NCI-H1105 (cell line): ENCODE data around the gene RHBDD1.

Experiments used
- DNase-seq: peaks from one replicate; lab custom pipeline; 2025; lab: John Stamatoyannopoulos, UW

RHBDD1 gene

DNA sequence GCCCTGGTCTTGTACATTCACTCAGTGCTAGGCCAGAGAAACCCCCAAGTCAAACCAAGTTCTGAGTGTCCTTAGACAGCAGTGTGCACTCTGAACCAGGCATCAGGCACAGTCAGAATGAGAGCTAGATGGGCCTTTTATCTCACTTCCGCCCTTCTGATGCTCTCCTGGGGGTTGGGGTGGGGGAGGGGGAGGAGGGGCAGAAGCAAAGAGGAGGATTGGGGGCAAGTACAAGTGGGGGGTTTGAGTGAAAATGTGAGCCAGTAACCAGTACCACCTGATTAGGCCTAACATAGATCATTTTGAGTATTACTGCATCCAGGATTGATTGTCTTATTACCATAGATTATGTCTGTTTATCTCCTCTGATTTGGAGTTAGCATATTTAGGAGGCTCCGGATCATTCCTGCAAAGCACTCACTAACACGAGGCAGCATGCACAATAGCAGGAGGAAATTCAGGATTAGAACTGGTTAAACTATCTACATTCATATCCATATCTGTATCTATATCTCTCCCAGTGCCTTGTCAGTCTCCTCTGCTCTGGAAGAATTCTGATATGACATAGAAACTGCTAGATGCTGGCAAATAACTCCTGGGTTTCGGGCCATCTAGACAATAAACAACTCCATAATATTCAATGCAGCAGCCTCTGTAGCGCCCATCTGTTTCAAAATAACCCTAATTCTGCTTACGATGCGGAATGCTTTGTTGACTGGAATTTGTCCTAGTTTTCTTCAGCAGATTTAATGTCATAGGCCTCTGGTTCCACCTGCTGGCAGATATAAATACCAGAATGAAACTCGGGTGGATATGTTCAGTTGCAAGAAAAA is 149.1 kb downstream of the RHBDD1 start:
- peak; percentile 40 for DNase-seq

DNA sequence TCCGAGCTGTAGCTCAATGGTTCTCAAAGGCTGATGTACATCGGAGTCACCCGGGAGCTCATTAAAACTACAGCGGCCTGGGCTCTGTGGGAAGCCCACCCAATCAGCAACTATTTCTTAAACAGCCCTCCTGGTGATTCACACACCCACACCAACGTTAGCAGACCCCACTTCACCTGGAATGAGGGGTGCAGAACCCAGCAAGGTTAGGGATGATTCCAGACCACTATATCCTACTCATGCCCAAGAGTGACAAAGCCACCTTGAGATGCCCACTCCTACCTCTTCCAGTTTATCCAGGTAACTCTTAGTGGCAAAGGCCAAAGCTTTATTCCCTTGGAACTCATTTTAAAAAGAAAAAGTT is 149.7 kb downstream of the RHBDD1 start:
- no peak for DNase-seq

DNA sequence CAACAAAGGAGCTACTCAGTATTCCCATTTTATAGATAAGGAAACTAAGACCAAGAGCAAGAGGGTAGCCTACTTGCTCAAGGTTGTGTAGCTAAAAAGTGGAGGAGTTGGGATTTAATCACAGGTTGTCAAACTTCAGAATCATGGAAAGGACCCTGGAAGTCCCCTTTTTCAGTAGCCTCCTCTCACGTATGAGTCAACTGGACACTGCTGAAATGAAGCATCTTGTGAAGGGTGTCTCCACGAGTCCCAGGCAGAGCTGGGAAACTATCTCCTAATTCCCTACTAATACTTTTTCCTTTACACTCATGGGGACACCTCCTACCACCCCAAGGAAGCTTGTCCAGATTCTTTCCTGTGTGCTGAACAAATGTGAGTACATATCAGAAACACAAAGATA is 155.8 kb downstream of the RHBDD1 start:
- no peak for DNase-seq

DNA sequence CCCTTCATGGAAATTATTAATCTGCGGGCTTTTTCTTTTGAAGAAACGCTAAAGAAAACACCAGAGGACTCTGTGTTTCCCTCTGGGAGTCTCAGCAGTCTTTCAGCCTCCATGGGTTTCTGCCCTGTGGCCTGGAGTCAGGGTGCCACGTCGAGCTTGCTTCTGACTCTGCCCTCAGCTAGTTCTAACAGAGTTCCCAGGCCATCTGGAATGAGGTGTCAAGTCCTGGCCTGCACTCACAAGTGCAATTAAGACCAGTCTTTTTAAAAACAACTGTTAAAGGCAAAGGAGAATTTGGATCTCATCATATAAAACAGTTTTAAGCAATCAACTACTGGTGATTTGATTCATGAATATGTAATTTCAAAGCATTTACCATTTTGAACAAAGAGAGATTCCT is 157.3 kb downstream of the RHBDD1 start:
- no peak for DNase-seq

DNA sequence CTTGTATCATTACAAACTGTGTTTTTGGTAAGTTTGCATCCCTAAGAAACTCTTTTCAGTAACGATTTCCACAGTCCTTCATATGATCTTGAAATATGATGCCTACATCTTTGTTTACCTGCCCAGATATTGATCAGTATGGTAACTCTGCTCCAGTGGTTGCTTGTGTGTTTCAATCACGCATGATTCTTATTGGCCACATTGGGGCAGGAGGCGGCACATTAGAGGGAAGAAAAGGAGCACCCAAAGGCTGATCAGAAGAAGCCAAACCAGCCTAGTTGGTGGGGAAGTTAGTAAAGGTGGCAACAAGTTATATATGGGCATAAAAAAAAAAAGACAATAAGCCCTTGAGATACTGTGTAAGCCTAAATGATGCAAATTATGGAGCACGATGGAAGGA is 158.9 kb downstream of the RHBDD1 start:
- DNase-seq, result no peak

DNA sequence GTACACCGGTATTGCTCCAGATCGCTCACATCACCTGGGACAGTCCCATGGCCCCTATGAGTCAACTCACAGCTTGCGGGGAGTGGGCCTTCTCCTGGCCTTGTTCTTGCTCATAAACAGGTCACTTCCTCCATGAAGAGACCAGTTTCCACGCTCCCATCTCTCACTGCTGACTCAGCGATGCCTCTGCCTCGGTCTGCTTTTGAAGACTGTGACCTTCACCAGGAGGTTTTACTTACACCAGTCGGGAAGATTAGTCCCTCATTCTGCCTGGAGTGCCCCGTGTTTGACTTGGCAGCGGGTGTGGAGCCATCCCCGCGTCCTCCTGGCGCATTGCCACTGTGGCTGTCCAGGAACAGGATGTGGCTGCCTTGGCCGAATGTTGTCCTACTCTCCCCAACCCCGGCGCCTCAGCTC is 159.8 kb downstream of the RHBDD1 start:
- no peak for DNase-seq

DNA sequence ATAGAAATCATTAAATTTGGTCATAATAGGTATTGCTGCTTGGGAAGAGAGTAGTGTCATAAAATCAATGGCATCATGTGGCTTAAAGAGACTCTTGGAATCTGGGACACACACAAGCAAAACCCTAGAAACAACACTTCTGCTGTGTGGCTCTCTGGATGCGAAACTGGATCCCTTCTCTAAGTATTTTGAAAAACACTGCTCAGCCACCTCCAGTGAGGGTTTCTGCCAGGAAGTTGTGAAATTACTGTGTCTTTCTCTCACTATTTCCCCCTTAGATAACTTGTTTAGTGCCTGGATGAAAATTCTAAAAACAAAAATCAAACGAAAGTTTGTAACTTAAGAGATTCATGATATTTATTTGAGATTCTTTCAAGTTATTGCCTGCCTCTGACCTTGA is 163.8 kb downstream of the RHBDD1 start:
- no peak for DNase-seq

DNA sequence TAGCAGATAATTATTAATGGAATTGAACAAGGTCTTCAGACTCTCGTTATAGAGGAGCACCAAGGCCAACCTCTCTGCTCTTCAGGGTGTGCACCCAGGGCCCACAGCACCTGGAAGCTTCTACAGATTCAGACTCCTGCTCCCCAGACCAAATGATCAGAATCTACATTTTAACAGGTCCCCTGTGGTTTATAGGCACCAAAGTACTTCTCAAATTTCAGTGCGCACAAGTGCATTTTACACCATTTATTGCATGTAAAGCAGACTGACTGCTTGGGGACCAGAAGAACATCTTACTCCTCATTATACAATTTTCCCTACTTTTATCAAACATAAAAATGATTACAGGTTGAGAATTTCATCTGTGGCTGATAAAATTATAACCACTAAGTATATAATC is 164.3 kb downstream of the RHBDD1 start:
- DNase-seq, result no peak

DNA sequence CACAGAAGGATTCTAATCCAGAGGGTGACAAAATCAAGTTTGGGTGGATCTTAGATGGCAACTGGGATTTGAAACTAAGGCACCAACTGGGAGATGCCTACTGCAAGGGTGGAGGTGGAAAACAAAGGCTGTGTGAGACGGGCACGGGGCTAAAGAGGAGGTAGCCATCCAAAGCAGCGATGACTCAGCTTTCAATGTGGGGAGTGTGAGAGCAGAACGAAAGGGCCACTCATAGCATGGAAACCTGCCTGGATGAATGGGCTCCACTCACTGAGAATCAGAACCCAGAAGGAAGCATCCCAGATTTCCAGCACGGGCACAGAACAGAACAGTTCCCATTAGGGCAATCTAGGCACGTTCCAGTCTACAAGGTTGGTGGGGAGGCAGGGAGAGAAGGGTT is 168.6 kb downstream of the RHBDD1 start:
- no peak for DNase-seq

DNA sequence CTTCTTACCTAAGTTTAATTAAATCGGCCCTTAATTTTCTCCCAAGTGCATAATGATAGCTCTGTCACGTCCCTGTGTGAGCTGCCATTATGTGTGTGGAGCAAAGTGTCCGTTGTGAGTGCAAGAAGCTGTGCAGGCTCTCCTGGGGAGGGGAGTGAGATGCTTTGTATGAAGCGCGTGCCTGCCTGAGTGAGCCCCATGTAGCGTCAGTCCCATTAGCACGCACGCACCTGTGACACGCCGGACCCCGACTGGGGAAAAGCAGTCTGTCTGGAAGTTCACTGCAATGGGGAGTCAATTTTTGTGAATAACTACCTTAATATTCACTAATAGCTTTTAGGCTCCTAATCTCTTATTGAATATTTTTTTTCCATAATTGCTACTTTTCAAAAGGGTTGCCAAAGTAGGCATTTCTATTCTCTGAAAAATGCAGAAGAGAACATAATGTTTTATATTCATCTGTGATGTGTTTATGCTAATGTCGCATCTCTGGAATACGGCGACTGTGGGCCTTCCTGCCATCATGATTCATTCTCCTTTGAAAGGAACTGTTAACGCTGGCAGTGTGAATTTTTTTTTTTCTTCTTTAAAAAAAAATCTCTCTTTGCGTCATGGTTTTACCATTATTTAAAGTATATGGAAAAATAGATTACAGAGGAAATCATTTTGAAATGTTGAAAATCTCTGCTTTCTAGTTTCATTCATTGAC is 170.5 kb downstream of the RHBDD1 start:
- DNase-seq, result no peak

DNA sequence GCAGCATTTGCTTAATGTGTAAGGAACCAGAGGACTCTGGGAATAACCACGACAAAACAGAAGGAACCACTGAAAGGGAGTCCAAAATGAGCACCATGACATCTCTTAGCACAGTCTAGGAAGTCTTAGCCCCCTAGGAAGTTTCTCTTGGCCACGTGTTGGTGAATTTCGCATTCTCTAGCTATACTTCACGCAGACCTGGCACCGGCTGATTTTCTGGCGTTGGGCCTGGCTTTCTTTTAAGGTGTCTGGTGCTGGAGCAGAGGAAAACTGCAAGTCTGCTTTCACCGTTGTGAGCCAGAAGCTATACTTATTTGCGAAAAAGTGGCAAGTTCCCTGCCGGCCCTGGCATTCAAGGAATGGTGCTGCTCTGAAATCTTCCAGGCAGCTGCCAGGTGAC is 171.3 kb downstream of the RHBDD1 start:
- no peak for DNase-seq

DNA sequence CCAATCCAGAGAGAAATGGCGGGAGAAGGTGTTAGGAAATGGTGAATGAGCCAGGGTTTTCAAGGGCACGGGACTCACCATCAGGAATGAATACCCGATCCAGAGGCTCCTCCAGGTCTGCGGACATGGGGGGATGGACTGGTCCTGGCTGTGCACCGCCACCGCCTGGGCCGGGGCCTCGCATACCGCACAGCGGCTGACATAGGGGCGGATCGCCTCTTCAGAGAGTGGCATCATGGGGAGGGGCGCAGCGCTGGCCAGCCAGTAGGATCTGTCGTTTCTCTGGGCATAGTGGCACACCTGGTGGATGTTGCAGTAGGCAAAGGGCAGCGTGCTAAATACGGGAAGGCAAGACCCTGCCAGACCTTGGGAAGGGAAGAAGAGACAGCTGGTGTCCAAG is 172.1 kb downstream of the RHBDD1 start:
- DNase-seq, result no peak

DNA sequence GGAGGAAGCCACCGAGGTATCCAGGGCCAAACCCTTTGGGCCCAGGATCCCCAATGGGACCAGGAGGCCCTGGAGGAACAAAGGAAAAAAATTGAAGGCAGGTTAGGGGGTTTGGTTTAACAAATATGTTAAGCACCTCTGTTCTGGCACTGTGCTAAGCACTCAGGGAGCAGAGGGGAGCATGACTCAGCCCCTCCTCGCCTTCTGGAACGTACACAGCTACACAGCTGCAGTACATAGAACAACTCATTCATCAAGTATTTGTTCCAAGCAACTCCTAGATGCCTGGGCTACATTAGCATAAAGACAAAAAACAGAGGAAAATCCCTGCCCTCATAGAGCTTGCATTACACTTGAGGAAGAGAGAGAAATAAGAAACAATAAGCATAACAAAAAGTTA is 174.6 kb downstream of the RHBDD1 start:
- DNase-seq, result no peak

DNA sequence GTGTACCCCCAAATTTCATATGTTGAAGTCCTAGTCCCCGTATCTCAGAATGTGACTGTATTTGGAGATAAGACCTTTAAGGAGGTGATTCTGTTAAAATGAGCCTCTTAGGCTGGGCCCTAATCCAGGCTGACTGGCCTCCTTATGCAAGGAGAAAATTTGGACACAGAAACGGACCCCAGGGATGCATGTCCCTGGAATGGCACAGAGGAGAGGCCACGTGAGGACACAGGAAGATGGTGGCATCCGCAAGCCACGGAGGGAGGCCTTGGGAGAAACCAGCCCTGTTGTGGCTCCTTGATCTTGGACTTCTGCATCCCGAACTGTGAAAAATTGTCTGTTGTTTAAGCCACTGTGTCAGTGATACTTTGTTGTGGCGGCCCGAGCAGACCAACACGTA is 177.5 kb downstream of the RHBDD1 start:
- no peak for DNase-seq

DNA sequence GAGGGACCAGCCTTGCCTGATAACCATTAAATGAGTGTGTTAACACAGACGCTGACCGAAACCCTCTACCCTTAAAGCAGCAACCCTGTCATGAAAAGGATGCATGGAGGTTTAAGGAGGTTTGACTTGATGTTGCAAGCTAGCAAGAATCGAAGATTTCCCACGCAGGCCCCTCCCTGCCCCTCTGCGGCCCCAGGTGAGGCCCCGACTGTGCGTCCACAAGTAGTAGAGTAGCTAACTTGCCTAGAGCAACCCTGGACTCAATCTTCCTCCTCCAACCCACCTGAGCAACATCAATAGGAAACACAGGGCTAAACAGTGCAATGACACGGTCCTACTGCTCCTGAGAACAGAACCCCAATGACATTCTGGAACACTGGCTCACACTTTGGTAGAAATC is 178.0 kb downstream of the RHBDD1 start:
- DNase-seq, result no peak

DNA sequence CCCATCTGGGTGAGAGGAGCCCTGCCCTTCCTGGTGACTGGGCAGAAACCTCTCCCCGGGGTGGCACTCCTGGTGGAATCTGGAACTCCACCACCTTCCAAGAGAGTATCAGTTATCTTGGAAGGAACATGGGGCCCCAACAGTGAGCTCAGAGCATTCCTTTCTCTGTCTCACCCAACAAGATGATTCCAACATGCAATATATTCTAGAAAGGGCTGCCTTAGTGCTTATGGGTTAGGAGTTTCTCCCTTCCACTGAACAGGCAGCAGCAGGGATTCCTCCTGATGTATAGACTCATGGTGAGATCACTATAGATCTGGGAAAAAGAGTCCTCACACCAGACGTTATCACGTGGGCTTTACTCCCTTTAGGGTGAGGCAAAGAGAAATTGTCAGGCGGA is 181.0 kb downstream of the RHBDD1 start:
- DNase-seq, result no peak

DNA sequence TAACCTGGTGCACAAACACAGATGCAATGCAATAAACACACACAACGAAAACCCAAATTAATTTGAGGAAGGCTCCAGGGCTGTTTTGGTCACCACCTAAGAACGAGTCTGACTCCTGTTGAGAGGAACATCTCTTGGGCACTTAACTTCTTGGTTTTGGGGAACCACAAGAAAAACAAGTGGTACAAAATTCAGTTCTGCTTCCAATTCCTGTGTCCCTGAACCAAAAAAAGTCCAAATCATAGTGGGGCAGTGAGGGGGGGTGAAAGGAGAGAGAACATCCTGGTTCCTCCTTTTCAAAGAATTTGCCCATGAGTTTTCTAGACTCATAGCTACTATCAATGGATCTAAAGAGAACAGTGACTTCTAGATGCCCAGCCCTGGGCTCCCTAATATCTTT is 184.6 kb downstream of the RHBDD1 start:
- DNase-seq, result no peak

DNA sequence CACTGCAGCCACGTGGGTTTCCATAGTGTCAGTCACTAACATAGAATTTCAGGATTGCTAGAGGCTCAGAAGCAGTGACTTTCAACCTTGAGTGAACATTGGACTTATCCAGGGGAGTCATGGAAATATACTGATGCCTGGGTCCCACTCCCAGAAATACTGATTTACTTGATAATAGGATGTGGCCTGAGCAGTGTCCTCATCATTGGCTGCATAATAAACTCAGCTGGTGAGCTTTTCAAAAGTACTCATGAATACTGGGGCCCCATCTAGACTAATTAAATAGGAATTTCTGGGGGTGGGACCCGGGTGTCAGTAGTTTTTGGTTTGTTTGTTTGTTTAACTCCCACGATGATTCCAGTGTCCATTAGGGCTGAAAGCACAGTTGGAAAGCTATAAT is 186.8 kb downstream of the RHBDD1 start:
- no peak for DNase-seq

DNA sequence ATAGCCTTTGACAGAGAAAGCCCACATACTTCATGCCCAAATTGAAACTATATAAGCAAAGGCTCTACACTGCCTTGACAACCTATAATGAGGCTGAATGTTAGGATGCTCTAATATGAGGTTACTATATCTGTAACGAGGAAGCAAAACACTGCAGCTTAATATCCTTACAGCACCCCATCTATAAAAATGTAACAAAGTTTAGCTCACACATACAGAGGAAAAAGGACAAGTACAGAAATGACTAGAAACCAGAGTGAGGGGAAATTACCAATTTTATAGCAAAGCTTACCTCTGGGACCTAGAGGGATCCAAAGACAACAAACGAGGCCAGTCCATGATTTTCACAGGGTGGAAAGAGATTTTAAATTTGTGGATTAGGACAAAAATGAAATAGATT is 189.7 kb downstream of the RHBDD1 start:
- DNase-seq, result no peak

DNA sequence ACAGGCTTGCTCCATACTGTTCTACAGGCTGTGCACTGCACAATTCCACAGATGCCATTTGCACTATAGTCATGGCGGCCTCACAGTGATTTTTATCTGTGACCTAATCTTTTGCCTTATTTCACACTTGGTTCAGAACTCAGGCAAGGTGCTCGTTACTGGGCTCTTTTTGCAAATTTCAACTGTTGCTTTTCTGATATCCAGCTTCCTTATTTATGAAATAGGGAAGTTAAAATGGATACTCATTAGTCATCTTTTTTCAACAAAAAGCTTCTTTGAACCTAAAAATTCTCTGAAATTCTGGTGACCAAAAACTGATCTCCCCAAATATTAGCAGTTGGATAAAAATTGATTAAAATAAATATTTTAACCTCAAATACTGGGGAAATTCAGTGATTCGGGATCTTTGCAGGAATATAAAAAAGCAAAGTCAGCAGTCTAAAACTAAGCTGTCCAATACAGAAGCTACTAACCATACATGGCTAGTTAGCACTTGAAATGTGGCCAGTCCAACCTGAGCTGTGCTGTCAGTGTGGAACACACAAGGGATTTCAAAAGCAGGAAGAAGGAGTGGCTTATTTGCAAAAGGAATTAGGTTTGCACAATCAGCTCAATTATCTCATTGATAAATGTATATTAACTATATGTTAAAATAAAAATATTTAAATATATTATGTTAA is 193.7 kb downstream of the RHBDD1 start:
- DNase-seq, result no peak

DNA sequence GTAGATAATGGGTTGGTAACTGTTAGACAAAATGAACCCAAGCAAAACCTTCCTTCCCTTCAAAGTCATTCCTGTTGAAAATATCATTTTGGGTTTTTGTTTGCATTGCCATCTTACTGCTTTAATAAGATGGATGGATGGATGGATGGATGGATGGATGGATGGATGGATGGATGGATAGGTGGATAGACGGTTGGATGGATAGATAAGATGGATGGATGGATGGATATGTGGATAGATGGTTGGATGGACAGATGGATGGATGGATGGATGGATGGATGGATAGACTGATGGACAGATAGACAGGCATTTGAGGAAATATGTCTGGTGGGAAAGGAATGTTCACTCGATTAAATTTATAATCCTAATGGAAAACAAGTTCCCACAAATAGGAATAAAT is 194.9 kb downstream of the RHBDD1 start:
- DNase-seq, result no peak

DNA sequence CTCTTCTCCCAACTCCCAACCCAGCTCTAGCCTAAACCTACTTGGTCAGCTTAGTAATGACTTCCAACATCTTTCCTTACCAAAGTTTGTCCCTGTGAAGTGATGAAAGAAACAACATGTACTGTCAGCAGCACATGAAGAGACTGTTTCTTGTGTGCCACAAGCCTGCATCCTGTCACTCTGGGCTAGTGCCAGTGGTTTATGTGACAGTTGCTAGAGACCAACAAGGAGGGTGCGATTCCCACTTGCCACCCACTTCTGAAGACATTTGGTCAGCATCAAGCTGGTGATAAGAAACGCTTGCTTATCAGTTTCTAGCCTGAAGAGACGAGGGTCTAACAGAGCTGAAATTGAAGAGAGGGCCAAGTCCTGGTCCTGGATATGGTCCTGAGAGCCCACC is 195.5 kb downstream of the RHBDD1 start:
- no peak for DNase-seq

DNA sequence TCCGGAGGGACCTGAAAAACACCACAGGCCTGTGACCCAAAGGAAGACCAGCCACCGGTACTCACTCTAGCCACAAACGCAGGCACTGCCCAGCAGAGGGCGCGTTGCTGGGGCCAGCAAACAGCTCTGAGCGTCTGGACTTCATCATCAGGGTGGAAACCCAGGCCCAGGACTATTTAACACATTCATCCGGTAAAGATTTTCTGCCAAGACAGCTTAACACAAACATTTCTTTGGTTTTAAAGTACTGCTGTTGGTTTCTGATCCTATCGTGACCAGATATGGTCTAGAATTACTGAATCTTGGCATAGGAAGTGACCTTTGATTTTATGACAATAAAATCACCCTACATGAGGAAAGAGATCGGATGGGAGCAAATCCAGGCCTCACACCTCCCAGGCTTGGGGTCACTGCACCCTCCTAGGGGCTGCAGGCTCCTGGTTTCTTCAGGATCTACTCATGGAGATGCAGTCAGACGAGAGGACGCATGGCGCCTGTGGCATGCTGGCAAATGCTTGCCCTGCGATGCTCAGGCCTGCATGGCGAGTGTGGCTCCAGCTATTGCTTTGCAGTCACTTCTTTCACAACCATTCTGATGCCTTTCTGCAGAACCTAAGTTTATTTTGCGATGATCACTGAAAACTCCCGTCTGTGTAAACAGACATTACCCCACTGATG is 197.8 kb downstream of the RHBDD1 start:
- DNase-seq, result no peak
